ENCODE measurements around the gene CCDC39.
"Not testable (repeated sequence)": the region's sequence is repeated elsewhere in the genome, so short reads cannot be mapped to it uniquely, and the experiment has no call there.

- not testable (repeated sequence) for TF ChIP-seq CTCF (IDR thresholded peaks at IDR 0.05; ENCODE audit: low read depth, low read length); EZH2phosphoT487 (IDR thresholded peaks at IDR 0.05; ENCODE audit: low read depth)
Measured at GRCh38 chr3:180618563-180618962, 60.7 kb downstream of the CCDC39 start.
